Transverse colon (tissue), 4 donors: ENCODE data around the gene RPS6KA5. TPM values are rescaled to one million over a fixed set of nuclear protein-coding genes. Genes with fewer than 3 reads are reported as not detected.
"Not testable (repeated sequence)": the region's sequence is repeated elsewhere in the genome, so short reads cannot be mapped to it uniquely, and the experiment has no call there.

Experiments used
- DNase-seq: peaks from one replicate; pipeline ENCODE4 v3.0.0-alpha.2; 2019
- H3K27ac ChIP-seq, 4 donors: fragments of 200-600 bp; sonication (generic); 2 replicates each; pipeline ENCODE4 v1.5.1; 2016 to 2018; ENCODE audit warnings: inconsistent platforms in 4 of 4
- H3K27me3 ChIP-seq: fragments of 200-600 bp; sonication (generic); 2 replicates; pipeline ENCODE4 v1.5.1; 2017; ENCODE audit warnings: inconsistent platforms
- H3K36me3 ChIP-seq, 4 donors: fragments of 200-600 bp; sonication (generic); 2 replicates each; pipeline ENCODE4 v1.5.1; 2017 to 2019; ENCODE audit warnings: inconsistent platforms in 4 of 4
- H3K4me1 ChIP-seq, 4 donors: fragments of 200-600 bp; sonication (generic); 2 replicates each; pipeline ENCODE4 v1.5.1; 2017 to 2020; ENCODE audit warnings: inconsistent platforms in 4 of 4
- H3K4me3 ChIP-seq, 4 donors: fragments of 200-600 bp; sonication (generic); 1 replicate in 1 of 4; 2 replicates in 3 of 4; pipeline versions ENCODE4 v1.5.1 to v1.6.1; 2017 to 2019; ENCODE audit warnings: inconsistent platforms in 4 of 4
- H3K9me3 ChIP-seq, 2 donors: fragments of 200-600 bp; sonication (generic); 2 replicates each; pipeline ENCODE4 v1.5.1; 2017 to 2019; ENCODE audit warnings: inconsistent platforms in 2 of 2
- CTCF ChIP-seq, 5 experiments: fragments of 200-600 bp in 3 of 5; fragments of 450-650 bp in 2 of 5; sonication (generic) in 3 of 5; IDR thresholded peaks; 1 replicate in 2 of 5; 2 replicates in 3 of 5; pipeline ENCODE4 v1.5.1; 2016 to 2017; ENCODE audit warnings: antibody characterized with exemption in 5 of 5, inconsistent platforms in 3 of 5, mild to moderate bottlenecking in 2 of 5, moderate library complexity in 1 of 5
- EP300 ChIP-seq: sonication (generic); formaldehyde crosslinking; IDR thresholded peaks from one replicate; pipeline ENCODE4 v1.6.1; 2017; ENCODE audit warnings: antibody characterized with exemption, low read depth
- POLR2A ChIP-seq: fragments of 450-650 bp; IDR thresholded peaks from one replicate; pipeline ENCODE4 v1.6.1; 2016; ENCODE audit warnings: antibody characterized with exemption, mild to moderate bottlenecking, moderate library complexity
- POLR2AphosphoS5 ChIP-seq, 3 donors: sonication (generic); formaldehyde crosslinking; IDR thresholded peaks; one replicate each; pipeline ENCODE4 v1.6.1; 2016; ENCODE audit warnings: antibody characterized with exemption in 3 of 3
- WGBS, 2 donors: methylation state at CpG; one replicate each; pipeline ENCODE4 v1.1.5; 2018; ENCODE audit warnings: low coverage in 1 of 2; 5-methylcytosine and 5-hydroxymethylcytosine counted together
- in situ Hi-C, 4 donors: fragments of 200-750 bp; cut with MboI; loops; one replicate each; pipeline versions ENCODE4 v1.15.0 to v1.15.1; 2017; ENCODE audit warnings: low sequenced_read_pairs in 3 of 4, low pct_ligation_motif_present in 1 of 4, low pct_unique_long_range_greater_than_20kb in 1 of 4
- intact Hi-C: fragments of 100-400 bp; cut with DNase I; formaldehyde crosslinking; loops from one replicate; pipeline ENCODE4 v1.15.1; 2023; ENCODE audit warnings: low total_unique reads
- total RNA-seq, 4 donors: library from RNA; depleted of rRNA; stranded (reverse); fragments of >200 nt; gene quantifications; one replicate each; pipeline ENCODE4 v1.1.0, GENCODE V29; 2016

RPS6KA5 gene
- total RNA-seq, 4 donors from 2014 or later, result 7.5 to 32.8 (median 28.0) TPM

DNA sequence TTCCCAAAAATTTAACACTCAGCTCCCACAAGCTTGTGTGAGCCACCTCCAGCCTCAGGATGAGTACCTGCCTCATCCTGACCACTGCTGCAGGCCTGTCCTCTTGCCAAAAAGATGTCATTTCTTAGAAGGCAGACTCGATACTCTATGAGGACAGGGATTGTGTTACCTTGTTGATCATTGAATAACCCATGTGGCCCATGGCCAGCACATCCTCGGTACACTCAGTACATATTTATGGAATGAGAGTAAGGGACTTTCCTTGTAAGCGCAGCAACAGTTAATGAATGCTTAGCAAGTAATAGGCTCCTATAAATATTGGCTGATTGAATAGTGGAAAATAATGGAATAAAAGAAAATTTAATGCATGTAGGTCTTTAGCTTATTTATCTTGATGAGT is 38.1 kb upstream of the RPS6KA5 start:
- no peak for TF ChIP-seq CTCF (IDR thresholded peaks at IDR 0.05)
- no peak for TF ChIP-seq POLR2AphosphoS5 (IDR thresholded peaks at IDR 0.05)
- no peak for TF ChIP-seq POLR2A
- TF ChIP-seq EP300, result no peak
- H3K4me1 ChIP-seq, result no peaks in the 10 kb centered on the region
- H3K36me3 ChIP-seq, result no peaks in the 10 kb centered on the region
- no peaks in the 10 kb centered on the region for H3K9me3 ChIP-seq
- WGBS, 2 donors, result 78 to 82% methylated on average over 3 of the region's 3 CpGs
- intact Hi-C loops, result no loop called here
- H3K4me3 ChIP-seq, result no peak overlapping the region
- H3K27me3 ChIP-seq, result no peaks in the 10 kb centered on the region
- no peak for DNase-seq
- in situ Hi-C loops, result no loop called here
- H3K27ac ChIP-seq, result no peak overlapping the region

GRCh38 chr14:91097657-91098056 is 37.2 kb upstream of the RPS6KA5 start:
- H3K4me3 ChIP-seq, H3K36me3 ChIP-seq, H3K27me3 ChIP-seq, DNase-seq, in situ Hi-C loops, H3K4me1 ChIP-seq, H3K27ac ChIP-seq, intact Hi-C loops, H3K9me3 ChIP-seq: not testable (repeated sequence)
- 82 to 96% methylated on average over 3 to 5 of the region's 5 CpGs for WGBS, 2 donors

GRCh38 chr14:91095178-91095577 is 34.7 kb upstream of the RPS6KA5 start:
- H3K9me3 ChIP-seq, result no peaks in the 10 kb centered on the region
- TF ChIP-seq EP300 (no peak), POLR2A (no peak), POLR2AphosphoS5 (IDR thresholded peaks at IDR 0.05) (no peak), CTCF (IDR thresholded peaks at IDR 0.05) (no peak)
- H3K4me1 ChIP-seq, result peaks cover 4 to 16% (median 10%) of the 10 kb centered on the region in 4 donors
- H3K27ac ChIP-seq, result no peak overlapping the region
- H3K27me3 ChIP-seq, result no peaks in the 10 kb centered on the region
- no peak overlapping the region for H3K4me3 ChIP-seq
- WGBS, 2 donors, result 73 to 87% methylated on average over 4 to 8 of the region's 8 CpGs
- H3K36me3 ChIP-seq, result no peaks in the 10 kb centered on the region
- in situ Hi-C loops (no loop called here), intact Hi-C loops (no loop called here)
- DNase-seq, result no peak

- peaks cover 4 to 18% (median 11%) of the 10 kb centered on the region in 4 donors for H3K4me1 ChIP-seq
- TF ChIP-seq POLR2A, result no peak
- TF ChIP-seq CTCF (IDR thresholded peaks at IDR 0.05), result no peak
- no peak for TF ChIP-seq POLR2AphosphoS5 (IDR thresholded peaks at IDR 0.05)
- no peak for TF ChIP-seq EP300
- no peak for DNase-seq
- no peak overlapping the region for H3K27ac ChIP-seq
- 97 to 100% methylated on average over 2 to 4 of the region's 4 CpGs for WGBS, 2 donors
- intact Hi-C loops, result no loop called here
- no peaks in the 10 kb centered on the region for H3K9me3 ChIP-seq
- no peak overlapping the region for H3K4me3 ChIP-seq
- no peaks in the 10 kb centered on the region for H3K27me3 ChIP-seq
- H3K36me3 ChIP-seq, result no peaks in the 10 kb centered on the region
- in situ Hi-C loops, result no loop called here
Measured at GRCh38 chr14:91094772-91095171, 34.3 kb upstream of the RPS6KA5 start.

DNA sequence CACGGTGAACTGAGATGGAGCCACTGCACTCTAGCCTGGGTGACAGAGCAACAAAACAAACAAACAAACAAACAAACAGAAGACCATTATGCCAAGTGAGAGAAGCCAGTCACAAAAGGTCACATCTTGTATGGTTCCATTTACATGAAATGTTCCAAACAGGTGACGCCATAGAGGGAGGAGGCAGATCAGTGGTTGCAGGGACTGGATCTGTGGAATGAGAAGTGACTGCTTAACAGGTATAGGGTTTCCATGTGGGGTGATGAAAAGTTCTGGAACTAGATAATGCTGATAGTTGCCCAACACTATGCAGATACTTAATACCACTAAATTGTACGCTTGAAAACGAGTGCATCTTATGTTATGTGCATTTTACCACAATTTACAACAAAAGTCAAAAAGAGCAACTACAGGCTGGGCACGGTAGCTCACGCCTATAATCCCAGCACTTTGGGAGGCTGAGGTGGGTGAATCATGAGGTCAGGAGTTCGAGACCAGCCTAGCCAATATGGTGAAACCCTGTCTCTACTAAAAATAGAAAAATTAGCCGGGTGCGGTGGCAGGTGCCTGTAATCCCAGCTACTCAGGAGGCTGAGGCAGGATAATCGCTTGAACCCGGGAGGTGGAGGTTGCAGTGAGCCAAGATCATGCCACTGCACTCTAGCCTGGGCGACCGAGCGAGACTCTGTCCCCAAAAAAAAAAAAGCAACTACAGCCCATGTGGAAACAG is 33.5 kb upstream of the RPS6KA5 start:
- in situ Hi-C loops, H3K9me3 ChIP-seq, H3K36me3 ChIP-seq, DNase-seq, H3K4me3 ChIP-seq, intact Hi-C loops, H3K27ac ChIP-seq, H3K27me3 ChIP-seq: not testable (repeated sequence)
- H3K4me1 ChIP-seq, result peaks cover 4 to 24% (median 16%) of the 10 kb centered on the region in 4 donors
- 95 to 100% methylated on average over 4 to 14 of the region's 14 CpGs for WGBS, 2 donors
